HepG2 (cell line): ENCODE data around the gene DNASE2B. TPM values are rescaled to one million over a fixed set of nuclear protein-coding genes. Genes with fewer than 3 reads are reported as not detected.

ENCODE experiments used
- ATAC-seq: fragments of 200-7000 bp; cut with Tn5 transposase; 3 replicates; pipeline ENCODE4 v1.9.1; 2020; ENCODE audit warnings: mild to moderate bottlenecking, moderate library complexity
- BruUV-seq: library from RNA; stranded (reverse); fragments of 400-500 nt; replicated peaks from 2 replicates; lab custom pipeline; 2021; lab: Mats Ljungman, UMichigan
- CTCF ChIA-PET: fragments of 300-600 bp; formaldehyde crosslinking; extraction: SDS; loops from one replicate; lab custom pipeline; 2021; ENCODE audit warnings: low total read pairs, inconsistent platforms, low intra/inter-chr PET ratio; lab: Yijun Ruan, JAX
- POLR2A ChIA-PET: fragments of 350-600 bp; sonication (Branson Sonifier 250); formaldehyde crosslinking; loops from one replicate; lab custom pipeline; 2020; ENCODE audit warnings: antibody characterized with exemption, inconsistent platforms; lab: Yijun Ruan, JAX
- DNase-seq: peaks from one replicate; pipeline ENCODE4 v3.0.0-alpha.2; 2015; ENCODE audit warnings: low spot score
- FAIRE-seq: peaks from 3 replicates; lab custom pipeline; 2011; peaks lifted over from hg19 to GRCh38; lab: Jason Lieb, UNC
- H2AFZ ChIP-seq: one replicate; pipeline ENCODE4 v1.6.1; 2011; ENCODE audit warnings: low read length, inconsistent platforms
- H3K27ac ChIP-seq: fragments of 300-600 bp; 3 replicates; pipeline ENCODE4 v1.8.0; 2011; ENCODE audit warnings: mixed run types, mild to moderate bottlenecking, mixed read lengths, low read length, inconsistent platforms; ENCODE audit not compliant: insufficient read depth; ENCODE audit errors: extremely low read length
- H3K27me3 ChIP-seq, 2 experiments: fragments of 200-600 bp in 1 of 2; 2 replicates in 1 of 2; 3 replicates in 1 of 2; pipeline versions ENCODE4 v1.6.0 to v1.8.0; 2011; ENCODE audit warnings: low read length in 2 of 2, mild to moderate bottlenecking in 2 of 2, moderate library complexity in 2 of 2, inconsistent platforms in 1 of 2; ENCODE audit not compliant: insufficient read depth in 2 of 2, control insufficient read depth in 1 of 2
- H3K36me3 ChIP-seq, 2 experiments: fragments of 200-600 bp in 1 of 2; replicated peaks in 1 of 2; 2 replicates in 1 of 2; 3 replicates in 1 of 2; pipeline versions ENCODE4 v1.5.1 to v1.8.0; 2011; ENCODE audit warnings: low read length in 2 of 2, inconsistent platforms in 1 of 2; ENCODE audit not compliant: insufficient read depth in 2 of 2, control insufficient read depth in 1 of 2
- H3K4me1 ChIP-seq: 2 replicates; pipeline ENCODE4 v1.5.1; 2012; ENCODE audit warnings: low read length, inconsistent platforms; ENCODE audit not compliant: insufficient read depth
- H3K4me2 ChIP-seq: 2 replicates; pipeline ENCODE4 v1.6.0; 2011; ENCODE audit warnings: low read depth, low read length, inconsistent platforms
- H3K4me3 ChIP-seq, 3 experiments: fragments of 200-600 bp in 1 of 3; sonication (generic), shearing (Covaris generic) in 1 of 3; replicated peaks in 1 of 3; 2 replicates each; pipeline ENCODE4 v1.5.1; 2011 to 2016; ENCODE audit warnings: low read length in 3 of 3, inconsistent platforms in 2 of 3, low read depth in 2 of 3, mild to moderate bottlenecking in 2 of 3, control low read depth in 1 of 3, mixed read lengths in 1 of 3; ENCODE audit not compliant: insufficient read depth in 1 of 3
- H3K79me2 ChIP-seq: one replicate; pipeline ENCODE4 v1.6.1; 2011; ENCODE audit warnings: low read length, inconsistent platforms; ENCODE audit not compliant: insufficient read depth
- H3K9ac ChIP-seq: 2 replicates; pipeline ENCODE4 v1.6.0; 2011; ENCODE audit warnings: mild to moderate bottlenecking, low read depth, low read length, inconsistent platforms; ENCODE audit not compliant: insufficient read depth
- H3K9me3 ChIP-seq: 2 replicates; pipeline ENCODE4 v1.5.1; 2012; ENCODE audit warnings: mild to moderate bottlenecking, low read length
- H4K20me1 ChIP-seq: 2 replicates; pipeline ENCODE4 v1.6.0; 2011; ENCODE audit warnings: inconsistent platforms, mild to moderate bottlenecking, low read length, moderate library complexity; ENCODE audit not compliant: insufficient read depth
- ARNT2 ChIP-seq: sonication (generic); formaldehyde crosslinking; IDR thresholded peaks from 2 replicates; pipeline ENCODE4 v1.8.0; 2022; ENCODE audit warnings: mild to moderate bottlenecking, low read depth, missing genetic modification reagents, moderate library complexity
- CREB1 ChIP-seq, 2 experiments: fragments of 450-650 bp in 1 of 2; IDR thresholded peaks; 2 replicates each; pipeline ENCODE4 v1.6.1; 2016 to 2017; ENCODE audit warnings: control low read depth in 1 of 2, mild to moderate bottlenecking in 1 of 2, missing compliant biosample characterization in 1 of 2, missing genetic modification characterization in 1 of 2
- HHEX ChIP-seq: IDR thresholded peaks from 2 replicates; pipeline ENCODE4 v1.6.1; 2016; ENCODE audit warnings: control low read depth
- KDM4B ChIP-seq: sonication (generic); formaldehyde crosslinking; IDR thresholded peaks from 2 replicates; pipeline ENCODE4 v1.4.0; 2020; ENCODE audit warnings: missing genetic modification reagents
- REL ChIP-seq: sonication (generic); formaldehyde crosslinking; conservative IDR thresholded peaks from 2 replicates; pipeline ENCODE4 v1.8.0; 2022; ENCODE audit warnings: mild to moderate bottlenecking, missing genetic modification reagents, moderate library complexity
- RNF2 ChIP-seq: fragments of 450-650 bp; conservative IDR thresholded peaks from 2 replicates; pipeline ENCODE4 v1.6.1; 2016; ENCODE audit warnings: low read depth
- SMARCC2 ChIP-seq: fragments of 450-650 bp; IDR thresholded peaks from 2 replicates; pipeline ENCODE4 v1.6.1; 2017; ENCODE audit warnings: antibody characterized with exemption, mild to moderate bottlenecking
- ZNF383 ChIP-seq: sonication (generic); formaldehyde crosslinking; IDR thresholded peaks from 2 replicates; pipeline ENCODE4 v1.4.0; 2020; ENCODE audit warnings: missing genetic modification reagents, mild to moderate bottlenecking, borderline replicate concordance
- WGBS: methylation state at CpG from one replicate; pipeline ENCODE4 v1.1.6; 2017; ENCODE audit warnings: low lambda C conversion rate; 5-methylcytosine and 5-hydroxymethylcytosine counted together
- in situ Hi-C: cut with HindIII; loops from 2 replicates; pipeline ENCODE4 v1.10.0; 2017; ENCODE audit warnings: low pct_unique_long_range_greater_than_20kb; ENCODE audit not compliant: extremely low pct_ligation_motif_present
- intact Hi-C: fragments of 100-400 bp; cut with micrococcal nuclease; formaldehyde crosslinking; loops from one replicate; pipeline ENCODE4 v1.10.0; 2022; ENCODE audit not compliant: unreplicated experiment
- polyA plus RNA-seq, 8 experiments: library from polyadenylated mRNA; depleted of rRNA in 3 of 8; stranded (reverse) in 7 of 8; unstranded in 1 of 8; fragments of >200 nt; fragmentation: Illumina TruSeq in 4 of 8; extraction: Trizol in 4 of 8; gene quantifications; 2 replicates each; pipeline versions ENCODE4 v1.2.1 to v1.2.3, GENCODE V29; 2011 to 2016; ENCODE audit warnings: low read depth in 4 of 8, missing spikeins in 1 of 8, mixed read lengths in 1 of 8; ENCODE audit not compliant: insufficient read depth in 1 of 8
- total RNA-seq, 5 experiments: library from RNA; depleted of rRNA; stranded (reverse); fragments of >200 nt; fragmentation: Illumina TruSeq; extraction: Trizol; gene quantifications; 2 replicates each; pipeline ENCODE4 v1.2.3, GENCODE V29; 2016; ENCODE audit warnings: low read depth in 1 of 5

The DNASE2B gene
- total and polyA plus RNA-seq, 2 of the 13 experiments (the other 11 are each of a cell fraction or from before 2014, with no cell fraction given), result not detected

DNA sequence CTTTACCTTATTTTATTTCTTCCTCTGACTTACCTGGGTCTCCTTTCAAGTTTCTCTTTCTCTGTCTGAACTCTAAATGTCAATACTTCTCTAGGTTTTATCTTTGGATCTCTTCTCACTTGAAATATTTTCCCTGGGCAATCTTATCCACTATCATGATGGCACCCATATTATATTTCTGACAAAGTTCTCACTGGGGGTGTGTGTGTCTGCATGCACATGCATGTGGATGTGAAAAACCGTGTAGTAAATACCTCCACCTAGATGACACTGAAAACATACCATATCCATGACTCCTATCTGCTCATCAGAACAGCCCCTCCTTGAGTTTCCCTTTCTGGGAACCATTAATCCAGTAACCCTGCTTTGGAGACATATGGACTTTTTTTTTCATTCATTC lies 30.9 kb downstream of the DNASE2B start (continued):
- no peak for TF ChIP-seq REL (CRISPR knock-in tag)
- no peak for TF ChIP-seq CREB1 (IDR thresholded peaks at IDR 0.05)
- no peak for TF ChIP-seq CREB1 (CRISPR knock-in tag; IDR thresholded peaks at IDR 0.05)
- TF ChIP-seq RNF2, result no peak
- no peak for TF ChIP-seq HHEX (CRISPR knock-in tag)

GRCh38 chr1:84430546-84430945 lies 32.3 kb downstream of the DNASE2B start:
- Histone ChIP-seq H3K4me1 (no peaks in the 10 kb centered on the region), H3K4me3 (no peak overlapping the region), H3K4me2 (no peak overlapping the region), H4K20me1 (no peaks in the 10 kb centered on the region), H3K79me2 (no peaks in the 10 kb centered on the region), H3K27me3 (no peaks in the 10 kb centered on the region; a peak in 1 of 5 replicates), H3K36me3 (no peaks in the 10 kb centered on the region), H2AFZ (no peak overlapping the region), H3K27ac (no peak overlapping the region), H3K9ac (no peak overlapping the region), H3K9me3 (no peaks in the 10 kb centered on the region)
- intact Hi-C loops, result loop anchor here (5.0 kb wide), 1 partner anchor 308 kb away; no protein-coding TSS in a partner anchor
- no peak for TF ChIP-seq SMARCC2
- no peak for TF ChIP-seq ARNT2
- TF ChIP-seq ZNF383 (CRISPR knock-in tag), result no peak
- no peak for TF ChIP-seq KDM4B (CRISPR knock-in tag)
- no TSS peak for BruUV-seq
- POLR2A ChIA-PET, result no interaction called here
- no peak for ATAC-seq
- in situ Hi-C loops, result no loop called here
- 2% methylated on average over 2 of the region's 2 CpGs for whole genome bisulfite sequencing
- CTCF ChIA-PET, result no interaction called here
- FAIRE-seq, result no peak
- no peak for DNase-seq
